Gastrocnemius medialis (tissue), 4 donors: ENCODE measurements around the gene TMEM39B.

Experiments used
- CTCF ChIP-seq, 5 experiments: fragments of 450-650 bp in 3 of 5; fragments of 200-600 bp in 2 of 5; sonication (generic) in 2 of 5; IDR thresholded peaks in 4 of 5; conservative IDR thresholded peaks in 1 of 5; 1 replicate in 4 of 5; 2 replicates in 1 of 5; pipeline ENCODE4 v1.5.1; 2016 to 2019; ENCODE audit warnings: antibody characterized with exemption in 5 of 5, mild to moderate bottlenecking in 3 of 5, moderate library complexity in 3 of 5
- POLR2A ChIP-seq, 2 donors: fragments of 450-650 bp; IDR thresholded peaks; one replicate each; pipeline ENCODE4 v1.6.1; 2017; ENCODE audit warnings: antibody characterized with exemption in 2 of 2, mild to moderate bottlenecking in 2 of 2, moderate library complexity in 2 of 2

DNA sequence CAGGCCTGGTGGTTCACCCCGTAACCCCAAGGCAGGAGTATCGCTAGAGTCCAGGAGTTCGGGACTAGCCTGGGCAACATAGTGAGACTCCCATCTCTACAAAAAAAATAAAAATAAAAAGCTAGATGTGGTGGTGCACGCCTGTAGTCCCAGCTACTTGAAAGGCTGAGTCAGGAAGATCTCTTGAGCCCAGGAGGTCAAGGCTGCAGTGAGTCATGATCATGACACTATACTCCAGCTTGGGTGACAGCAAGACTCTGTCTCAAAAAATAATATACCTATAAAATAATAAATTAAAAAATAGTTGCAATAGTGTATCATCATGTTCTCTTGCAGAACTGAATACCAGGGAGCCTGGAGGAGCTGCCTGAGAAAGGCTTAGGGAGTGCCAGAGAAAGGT lies 19.9 kb upstream of the TMEM39B start:
- no peak for TF ChIP-seq CTCF (IDR thresholded peaks at IDR 0.05 in 4 of 5, conservative IDR thresholded peaks at IDR 0.05 in 1 of 5)
- no peak for TF ChIP-seq POLR2A (IDR thresholded peaks at IDR 0.05)
